GM18507 (cell line): ENCODE results near the gene ANGPTL4.
"Not testable (repeated sequence)": the region's sequence is repeated elsewhere in the genome, so short reads cannot be mapped to it uniquely, and the experiment has no call there.

Experiments used
- DNase-seq: peaks from one replicate; pipeline ENCODE4 v3.0.0; 2011; ENCODE audit warnings: low read depth; ENCODE audit not compliant: insufficient read length; ENCODE audit errors: extremely low spot score
- FAIRE-seq: peaks from 2 replicates; lab custom pipeline; 2011; peaks lifted over from hg19 to GRCh38; lab: Jason Lieb, UNC

ANGPTL4 gene

DNA sequence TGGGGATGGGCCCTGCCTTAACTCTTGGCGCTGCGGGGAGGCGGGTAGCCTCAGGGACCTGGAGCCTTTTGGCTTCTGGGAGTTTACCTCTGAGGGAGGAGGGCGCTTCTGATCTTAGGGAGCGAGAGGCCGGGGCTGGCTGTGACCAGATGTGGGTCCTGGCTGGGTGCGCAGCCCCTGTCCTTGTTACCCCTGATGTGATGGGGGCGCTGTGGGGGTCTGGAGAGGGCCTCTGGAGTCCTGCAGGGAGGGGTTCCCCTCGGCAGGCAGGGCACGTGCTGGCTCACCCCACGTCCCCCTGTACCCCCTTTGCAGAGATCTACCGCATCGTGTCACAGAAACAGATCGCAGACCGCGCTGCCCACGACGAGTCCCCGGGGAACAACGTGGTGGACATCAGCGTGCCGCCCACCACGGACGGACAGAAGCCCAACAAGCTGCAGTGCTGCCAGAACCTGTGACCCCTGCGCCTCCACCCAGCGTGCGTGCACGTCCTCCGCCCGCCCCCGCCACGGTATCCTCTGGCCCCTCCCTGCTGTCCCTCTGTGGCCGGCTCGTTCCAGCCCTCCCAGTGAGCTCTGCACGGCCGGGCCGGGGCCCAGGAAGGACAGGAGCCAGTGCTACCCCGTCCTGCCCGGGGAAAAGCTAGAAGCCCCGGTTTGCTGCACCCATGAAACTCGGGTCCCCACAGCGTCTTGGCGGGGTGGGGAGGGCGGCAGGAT lies 39.3 kb downstream of the ANGPTL4 start:
- DNase-seq (no peak), FAIRE-seq (no peak)

DNA sequence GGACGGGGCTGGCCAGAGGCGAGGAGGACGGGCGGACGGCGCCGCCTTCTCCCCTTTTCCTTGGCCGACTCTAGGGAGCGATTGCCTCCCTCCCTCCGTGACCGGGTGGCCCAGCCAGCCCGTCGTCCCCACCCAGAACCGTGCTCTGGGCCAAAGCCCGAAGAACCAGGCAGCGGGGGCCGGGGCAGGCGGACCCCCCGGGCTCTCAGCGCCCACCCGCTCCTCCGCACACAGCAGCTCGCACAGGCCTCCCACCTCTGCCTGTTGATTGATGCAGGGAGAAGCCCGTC lies 39.8 kb downstream of the ANGPTL4 start:
- no peak for DNase-seq
- no peak for FAIRE-seq

DNA sequence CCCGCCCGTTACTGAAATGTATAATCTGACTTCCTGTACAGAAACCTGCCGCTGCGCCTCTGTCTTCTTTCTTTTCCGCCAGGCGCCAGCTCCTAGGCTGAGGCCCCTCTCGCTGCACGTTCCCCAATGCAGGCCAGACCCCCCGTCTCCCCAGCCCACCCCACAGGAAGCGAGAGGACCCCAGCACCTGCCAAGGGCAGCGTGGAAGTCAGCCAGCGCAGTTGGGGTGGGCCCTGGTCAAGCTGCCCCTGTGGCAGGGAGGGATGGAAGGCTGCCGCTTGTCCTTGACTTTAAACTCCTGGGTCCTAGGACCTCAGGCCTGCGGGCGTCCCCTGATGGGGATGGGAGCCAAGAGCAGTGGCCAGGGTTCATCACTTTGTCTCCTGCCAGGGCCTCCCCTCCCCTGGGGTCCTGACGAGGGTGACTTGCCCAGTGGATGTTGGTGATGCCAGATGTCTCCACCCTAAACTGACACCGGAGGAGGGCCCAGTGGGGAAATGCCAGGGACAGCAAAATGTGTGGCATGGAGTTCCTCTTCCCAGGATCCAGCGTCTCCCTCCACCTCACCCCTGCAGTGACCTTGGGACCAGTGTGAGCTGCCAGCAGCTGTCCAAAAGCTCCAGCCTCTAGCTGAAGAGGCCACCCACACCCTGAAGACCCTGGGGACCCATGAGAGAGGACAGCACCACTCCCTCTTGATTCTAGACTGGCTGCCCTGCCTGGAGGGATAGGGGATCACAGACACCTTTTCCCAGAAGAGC lies 40.6 kb downstream of the ANGPTL4 start:
- no peak for FAIRE-seq

DNA sequence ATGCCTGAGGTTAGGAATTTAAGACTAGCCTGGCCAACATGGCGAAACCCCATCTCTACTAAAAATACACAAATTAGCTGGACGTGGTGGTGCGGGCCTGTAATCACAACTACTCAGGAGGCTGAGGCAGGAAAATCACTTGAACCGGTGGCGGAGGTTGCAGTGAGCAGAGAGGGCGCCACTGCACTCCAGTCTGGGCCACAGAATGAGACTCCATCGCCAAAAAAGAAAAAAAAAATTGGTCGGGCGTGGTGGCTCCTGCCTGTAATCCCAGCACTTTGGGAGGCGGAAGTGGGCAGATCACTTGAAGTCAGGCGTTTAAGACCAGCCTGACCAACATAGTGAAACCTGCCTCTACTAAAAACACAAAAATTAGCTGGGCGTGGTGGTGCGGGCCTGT lies 46.8 kb downstream of the ANGPTL4 start:
- not testable (repeated sequence) for DNase-seq, FAIRE-seq

More for the DNA sequence above, 40.6 kb downstream of the ANGPTL4 start:
- DNase-seq: no peak

DNA sequence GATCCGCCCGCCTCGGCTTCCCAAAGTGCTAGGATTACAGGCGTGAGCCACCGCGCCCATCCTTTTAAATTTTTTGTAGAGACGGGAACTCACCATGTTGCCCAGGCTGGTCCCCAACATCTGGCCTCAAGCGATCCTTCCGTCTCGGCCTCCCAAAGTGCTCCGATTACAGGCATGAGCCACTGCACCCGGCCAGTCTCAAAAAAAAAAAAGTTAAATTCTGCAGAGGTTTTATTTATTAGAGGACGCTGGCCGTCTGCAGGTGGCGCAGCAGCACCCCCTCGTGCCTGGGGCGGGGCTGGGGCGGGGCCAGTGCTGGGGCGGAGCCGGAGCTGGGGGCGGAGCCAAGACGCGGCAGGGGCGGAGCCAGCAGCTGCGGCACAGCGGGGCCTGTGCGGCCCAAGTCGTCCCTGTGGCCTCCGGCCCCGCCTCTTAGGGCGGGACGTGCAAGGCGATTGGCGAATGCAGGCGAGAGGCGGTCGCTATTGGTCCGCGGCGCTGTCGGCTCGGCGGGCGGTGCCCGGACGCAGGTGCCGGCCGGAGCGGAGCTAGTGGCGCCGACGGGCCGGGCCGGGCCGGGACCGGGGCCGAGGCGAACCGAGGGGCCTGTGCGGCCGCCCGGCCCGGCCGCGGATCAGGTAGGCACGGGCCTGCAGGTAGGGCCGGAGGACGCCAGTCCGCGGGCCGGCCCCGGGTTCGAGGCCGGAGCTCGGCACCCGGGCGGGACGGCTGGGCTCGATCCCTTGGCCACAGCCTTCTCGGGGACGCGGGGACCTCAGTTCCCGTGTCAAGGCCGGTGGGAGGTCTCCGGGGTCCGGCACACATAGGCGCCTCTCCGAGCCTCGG lies 49.1 kb downstream of the ANGPTL4 start, which contains the start of gene MARCHF2:
Gene MARCHF2, plus strand, starts transcription at position 523 of the 846 bp plus-strand sequence. CDS start 8,536 bp downstream, outside the sequence.
- peak; percentile 98 for FAIRE-seq
- peak; percentile 97 for DNase-seq

DNA sequence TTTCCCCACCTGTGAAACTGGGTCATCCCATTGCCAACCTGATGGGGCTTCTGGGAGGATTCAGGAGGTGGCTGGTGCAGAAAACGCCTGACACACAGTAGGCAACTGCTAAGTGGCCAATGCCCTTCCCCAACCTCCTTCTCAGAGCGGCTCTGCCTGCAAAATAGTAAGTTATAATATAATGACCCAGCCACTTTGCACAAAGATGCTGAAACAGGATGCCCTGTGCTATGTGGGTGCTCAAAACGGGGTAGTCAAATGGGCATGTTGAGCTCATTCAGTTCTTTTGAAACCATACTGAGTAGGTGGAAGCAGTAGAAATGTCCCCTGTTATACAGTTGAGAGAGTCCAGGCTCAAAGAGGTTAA lies 49.7 kb downstream of the ANGPTL4 start:
- DNase-seq (no peak), FAIRE-seq (no peak)

DNA sequence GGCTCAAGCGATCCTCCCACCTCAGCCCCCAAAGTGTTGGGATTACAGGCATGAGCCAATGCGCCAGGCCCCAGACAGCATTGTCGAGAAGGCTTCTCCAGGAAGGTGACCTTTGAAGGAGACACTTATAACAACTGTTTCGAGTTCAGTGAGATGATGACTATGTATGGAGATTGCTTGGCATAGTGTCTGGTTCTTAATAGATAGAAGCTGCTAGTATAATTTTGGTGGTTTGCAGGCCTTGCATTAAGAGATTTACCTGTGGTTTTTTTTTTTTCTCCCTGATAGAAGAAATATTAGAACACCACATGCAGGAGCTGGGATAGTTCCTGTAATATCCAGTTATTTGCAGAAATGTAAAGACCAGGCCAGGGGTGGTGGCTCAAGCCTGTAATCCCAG lies 52.8 kb downstream of the ANGPTL4 start:
- DNase-seq (no peak), FAIRE-seq (no peak)

DNA sequence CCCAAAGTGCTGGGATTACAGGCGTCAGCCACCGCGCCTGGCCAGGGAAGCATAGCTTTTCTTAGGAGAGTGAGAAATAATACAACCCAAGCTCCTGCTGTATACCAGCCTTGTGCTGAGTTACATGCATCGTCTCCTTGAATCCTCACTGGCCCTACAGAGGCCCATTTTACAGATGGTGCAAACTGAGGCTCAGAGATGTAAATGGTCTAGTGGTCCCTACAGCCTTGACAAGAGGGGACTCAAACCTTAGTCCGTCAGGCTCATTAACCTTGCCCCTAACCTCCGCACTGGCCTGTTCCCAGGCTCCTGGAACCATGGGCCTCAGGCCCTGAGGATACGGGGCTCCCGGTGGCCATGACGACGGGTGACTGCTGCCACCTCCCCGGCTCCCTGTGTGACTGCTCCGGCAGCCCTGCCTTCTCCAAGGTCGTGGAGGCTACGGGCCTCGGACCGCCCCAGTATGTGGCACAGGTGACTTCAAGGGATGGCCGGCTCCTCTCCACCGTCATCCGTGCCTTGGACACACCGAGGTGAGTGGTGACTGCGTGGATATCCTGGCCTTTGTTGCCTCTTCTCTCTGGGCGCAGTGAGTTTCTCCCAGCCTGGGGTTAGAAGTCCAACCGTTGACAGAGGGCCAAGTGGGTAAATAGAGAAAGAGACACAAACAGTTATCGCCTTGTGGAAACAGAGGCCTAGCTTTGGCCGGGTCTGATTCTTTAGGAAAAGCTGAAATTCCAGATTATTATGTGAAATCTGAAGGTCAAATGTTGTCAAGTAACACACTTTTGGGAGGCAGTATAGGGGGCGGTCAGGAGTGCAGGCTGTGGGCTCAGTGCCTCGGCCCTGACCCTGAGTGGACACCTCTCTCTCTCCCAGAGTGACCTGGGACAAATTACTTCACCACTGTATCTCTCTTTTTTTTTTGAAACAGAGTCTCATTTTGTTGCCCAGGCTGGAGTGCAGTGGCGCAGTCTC lies 57.8 kb downstream of the ANGPTL4 start:
- no peak for FAIRE-seq

DNA sequence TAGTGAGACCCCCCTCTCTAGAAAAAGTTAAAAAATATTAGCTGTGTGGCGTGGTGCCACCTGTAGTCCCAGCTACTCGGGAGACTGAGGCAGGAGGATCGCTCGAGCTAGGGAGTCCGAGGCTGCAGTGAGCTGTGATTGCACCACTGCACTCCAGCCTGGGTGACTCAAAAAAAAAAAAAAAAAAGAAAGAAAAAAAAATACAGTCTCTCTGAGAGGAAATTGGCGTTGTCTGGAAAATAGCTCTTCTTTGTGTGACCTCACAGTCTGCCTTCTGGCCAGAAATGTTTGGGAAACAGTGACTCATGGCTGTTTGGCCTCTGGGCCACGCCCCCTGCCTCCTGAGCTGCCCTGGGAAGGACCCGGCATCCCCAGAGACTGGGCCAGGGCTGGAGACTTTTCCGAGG lies 59.9 kb downstream of the ANGPTL4 start:
- no peak for DNase-seq

More for the DNA sequence above, 57.8 kb downstream of the ANGPTL4 start:
- DNase-seq: no peak

More for the DNA sequence above, 59.9 kb downstream of the ANGPTL4 start:
- FAIRE-seq: no peak
